ENCODE results near the gene OR4N5. TPM values are rescaled to one million over a fixed set of nuclear protein-coding genes. Genes with fewer than 3 reads are reported as not detected.
"Not testable (repeated sequence)": the region's sequence is repeated elsewhere in the genome, so short reads cannot be mapped to it uniquely, and the experiment has no call there.

Gene OR4N5, protein sequence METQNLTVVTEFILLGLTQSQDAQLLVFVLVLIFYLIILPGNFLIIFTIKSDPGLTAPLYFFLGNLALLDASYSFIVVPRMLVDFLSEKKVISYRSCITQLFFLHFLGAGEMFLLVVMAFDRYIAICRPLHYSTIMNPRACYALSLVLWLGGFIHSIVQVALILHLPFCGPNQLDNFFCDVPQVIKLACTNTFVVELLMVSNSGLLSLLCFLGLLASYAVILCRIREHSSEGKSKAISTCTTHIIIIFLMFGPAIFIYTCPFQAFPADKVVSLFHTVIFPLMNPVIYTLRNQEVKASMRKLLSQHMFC
- total RNA-seq = not detected

DNA sequence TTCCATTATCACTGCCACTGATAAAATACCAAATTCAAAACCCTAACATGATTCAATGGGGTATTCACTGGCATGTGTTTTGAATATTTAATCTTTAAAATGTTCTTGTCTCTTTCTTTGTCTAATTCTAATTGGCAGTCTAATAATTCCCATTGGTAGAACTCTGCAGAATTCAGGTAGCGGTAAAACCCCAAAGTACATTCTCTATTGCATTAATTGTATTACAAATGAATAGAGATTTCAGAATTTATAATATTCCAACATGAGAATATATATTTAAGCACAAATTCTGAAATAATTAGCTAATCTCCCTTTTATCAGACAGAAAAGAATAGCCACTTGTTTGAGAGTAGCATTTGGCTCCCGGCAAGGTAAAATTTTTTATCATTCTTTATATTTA, at the start of gene OR4N5:
OR4N5 (plus strand) TSS at position 301 of the 400 bp plus-strand sequence. CDS start 4,916 bp downstream, outside the sequence.
- Histone ChIP-seq H3K4me3 (no peak within 1 kb of the TSS), H3K4me1 (no peaks in the 10 kb centered on the region), H3K9me3 (no peaks in the 10 kb centered on the region), H3K27me3 (no peaks in the 10 kb centered on the region), H3K27ac (no peak within 1 kb of the TSS), H3K36me3 (no peaks in the 10 kb centered on the region)
- intact Hi-C loops (cut with DNase I; ENCODE audit: low total_unique reads) (no loop called here), in situ Hi-C loops (cut with MboI; ENCODE audit: low pct_ligation_motif_present in 1 of 4, low pct_unique_long_range_greater_than_20kb in 1 of 4, low sequenced_read_pairs in 3 of 4) (no loop called here)
- WGBS, 2 donors (ENCODE audit: low coverage in 1 of 2) = 82 to 95% methylated on average over 2 of the region's 2 CpGs
- TF ChIP-seq EP300 (IDR thresholded peaks at IDR 0.05; ENCODE audit: low read depth) = no peak
- no peak for TF ChIP-seq POLR2AphosphoS5 (IDR thresholded peaks at IDR 0.05)
- TF ChIP-seq, protein P1, sequence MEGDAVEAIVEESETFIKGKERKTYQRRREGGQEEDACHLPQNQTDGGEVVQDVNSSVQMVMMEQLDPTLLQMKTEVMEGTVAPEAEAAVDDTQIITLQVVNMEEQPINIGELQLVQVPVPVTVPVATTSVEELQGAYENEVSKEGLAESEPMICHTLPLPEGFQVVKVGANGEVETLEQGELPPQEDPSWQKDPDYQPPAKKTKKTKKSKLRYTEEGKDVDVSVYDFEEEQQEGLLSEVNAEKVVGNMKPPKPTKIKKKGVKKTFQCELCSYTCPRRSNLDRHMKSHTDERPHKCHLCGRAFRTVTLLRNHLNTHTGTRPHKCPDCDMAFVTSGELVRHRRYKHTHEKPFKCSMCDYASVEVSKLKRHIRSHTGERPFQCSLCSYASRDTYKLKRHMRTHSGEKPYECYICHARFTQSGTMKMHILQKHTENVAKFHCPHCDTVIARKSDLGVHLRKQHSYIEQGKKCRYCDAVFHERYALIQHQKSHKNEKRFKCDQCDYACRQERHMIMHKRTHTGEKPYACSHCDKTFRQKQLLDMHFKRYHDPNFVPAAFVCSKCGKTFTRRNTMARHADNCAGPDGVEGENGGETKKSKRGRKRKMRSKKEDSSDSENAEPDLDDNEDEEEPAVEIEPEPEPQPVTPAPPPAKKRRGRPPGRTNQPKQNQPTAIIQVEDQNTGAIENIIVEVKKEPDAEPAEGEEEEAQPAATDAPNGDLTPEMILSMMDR (IDR thresholded peaks at IDR 0.05) = no peak
- TF ChIP-seq POLR2A (IDR thresholded peaks at IDR 0.05) = no peak
- DNase-seq = no peak

GRCh38 chr14:20092050-20092449, 46.6 kb upstream of the OR4N5 start:
- 59 to 67% methylated on average over 2 to 4 of the region's 4 CpGs for WGBS, 2 donors (ENCODE audit: low coverage in 1 of 2)
- Histone ChIP-seq H3K9me3 (no peaks in the 10 kb centered on the region), H3K27ac (no peak overlapping the region), H3K4me3 (no peak overlapping the region), H3K27me3 (no peaks in the 10 kb centered on the region), H3K4me1 (no peaks in the 10 kb centered on the region), H3K36me3 (no peaks in the 10 kb centered on the region)
- no peak for TF ChIP-seq POLR2A (IDR thresholded peaks at IDR 0.05)
- TF ChIP-seq EP300 (IDR thresholded peaks at IDR 0.05; ENCODE audit: low read depth) = no peak
- TF ChIP-seq, protein P1 (IDR thresholded peaks at IDR 0.05) = no peak
- no peak for TF ChIP-seq POLR2AphosphoS5 (IDR thresholded peaks at IDR 0.05)
- DNase-seq = no peak
- in situ Hi-C loops (cut with MboI; ENCODE audit: low pct_ligation_motif_present in 1 of 4, low pct_unique_long_range_greater_than_20kb in 1 of 4, low sequenced_read_pairs in 3 of 4) (no loop called here), intact Hi-C loops (cut with DNase I; ENCODE audit: low total_unique reads) (no loop called here)

- Histone ChIP-seq H3K27me3 (no peaks in the 10 kb centered on the region), H3K36me3 (no peaks in the 10 kb centered on the region), H3K9me3 (no peaks in the 10 kb centered on the region), H3K4me3 (no peak overlapping the region), H3K4me1 (no peaks in the 10 kb centered on the region), H3K27ac (no peak overlapping the region)
- no peak for DNase-seq
- 35 to 40% methylated on average over 4 of the region's 4 CpGs for WGBS, 2 donors (ENCODE audit: low coverage in 1 of 2)
- intact Hi-C loops (cut with DNase I; ENCODE audit: low total_unique reads) (no loop called here), in situ Hi-C loops (cut with MboI; ENCODE audit: low pct_ligation_motif_present in 1 of 4, low pct_unique_long_range_greater_than_20kb in 1 of 4, low sequenced_read_pairs in 3 of 4) (no loop called here)
- TF ChIP-seq POLR2A (IDR thresholded peaks at IDR 0.05) (no peak), EP300 (IDR thresholded peaks at IDR 0.05; ENCODE audit: low read depth) (no peak), POLR2AphosphoS5 (IDR thresholded peaks at IDR 0.05) (no peak)
- TF ChIP-seq, protein P1 (IDR thresholded peaks at IDR 0.05) = no peak
Measured at GRCh38 chr14:20093442-20093841, 45.2 kb upstream of the OR4N5 start.

DNA sequence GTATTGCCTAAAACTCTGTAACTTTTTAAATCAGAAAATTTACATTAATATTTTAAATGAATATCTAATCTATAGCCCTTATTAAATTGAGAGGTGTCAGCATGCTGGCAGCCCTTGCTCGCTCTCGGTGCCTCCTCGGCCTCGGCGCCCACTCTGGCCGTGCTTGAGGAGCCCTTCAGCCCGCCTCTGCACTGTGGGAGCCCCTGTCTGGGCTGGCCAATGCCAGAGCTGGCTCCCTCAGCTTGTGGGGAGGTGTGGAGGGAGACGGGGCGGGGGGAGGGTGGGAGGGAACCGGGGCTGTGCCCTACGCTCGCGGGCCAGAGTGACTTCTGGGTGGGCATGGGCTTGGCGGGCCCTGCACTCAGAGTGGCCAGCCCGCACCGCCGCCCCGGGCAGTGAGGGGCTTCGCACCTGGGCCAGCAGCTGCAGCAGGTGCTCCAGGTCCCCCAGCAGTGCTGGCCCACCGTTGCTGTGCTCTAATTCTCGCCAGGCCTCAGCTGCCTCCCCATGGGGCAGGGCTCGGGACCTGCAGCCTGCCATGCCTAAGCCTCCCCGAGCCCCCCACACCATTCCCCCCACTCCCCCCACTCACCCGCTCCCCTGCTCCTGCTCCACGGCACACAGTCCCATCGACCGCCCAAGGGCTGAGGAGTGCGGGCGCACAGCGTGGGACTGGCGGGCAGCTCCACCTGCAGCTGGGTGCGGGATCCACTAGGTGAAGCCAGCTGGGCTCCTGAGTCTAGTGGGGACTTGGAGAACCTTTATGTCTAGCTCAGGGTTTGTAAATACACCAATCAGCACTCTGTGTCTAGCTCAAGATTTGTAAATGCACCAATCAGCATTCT, 39.5 kb upstream of the OR4N5 start:
- H3K36me3 ChIP-seq; intact Hi-C loops (cut with DNase I; ENCODE audit: low total_unique reads); in situ Hi-C loops (cut with MboI; ENCODE audit: low pct_ligation_motif_present in 1 of 4, low pct_unique_long_range_greater_than_20kb in 1 of 4, low sequenced_read_pairs in 3 of 4); H3K4me3 ChIP-seq; H3K27ac ChIP-seq; DNase-seq; H3K4me1 ChIP-seq; H3K9me3 ChIP-seq; H3K27me3 ChIP-seq: not testable (repeated sequence)
- 60 to 79% methylated on average over 1 to 25 of the region's 32 CpGs for whole genome bisulfite sequencing, 2 donors (ENCODE audit: low coverage in 1 of 2)
